Hepatic stellate cell (primary cell): ENCODE results near the gene TTBK2.
"Not testable (repeated sequence)": the region's sequence is repeated elsewhere in the genome, so short reads cannot be mapped to it uniquely, and the experiment has no call there.

Experiments
- DNase-seq: peaks from one replicate; pipeline ENCODE4 v3.0.0; 2011; ENCODE audit warnings: low spot score

Gene TTBK2

GRCh38 chr15:42920519-42921341 lies at the start of gene TTBK2:
TSS of gene TTBK2 (minus strand) at chr15:42920778. CDS start at chr15:42878617, 42,161 bp downstream.
- peak; percentile 91 for DNase-seq

- no peak for DNase-seq
These were observed 43.9 kb upstream of the TTBK2 start for GRCh38 chr15:42964476-42964875.

GRCh38 chr15:42955518-42955917 lies 34.9 kb upstream of the TTBK2 start:
- DNase-seq: peak; percentile 30

- no peak for DNase-seq
These were observed 33.7 kb upstream of the TTBK2 start for GRCh38 chr15:42954291-42954690.

- not testable (repeated sequence) for DNase-seq
These were observed 28.3 kb upstream of the TTBK2 start for GRCh38 chr15:42948898-42949297.

- no peak for DNase-seq
These were observed 19.9 kb upstream of the TTBK2 start for GRCh38 chr15:42940527-42940926.

GRCh38 chr15:42939841-42940240 lies 19.3 kb upstream of the TTBK2 start:
- no peak for DNase-seq

- DNase-seq: no peak
These were observed 16.6 kb upstream of the TTBK2 start for GRCh38 chr15:42937143-42937542.

- no peak for DNase-seq
These were observed 13.5 kb upstream of the TTBK2 start for GRCh38 chr15:42933886-42934667.

- no peak for DNase-seq
These were observed 12.4 kb upstream of the TTBK2 start for GRCh38 chr15:42932833-42933515.

GRCh38 chr15:42931702-42932486 lies 11.3 kb upstream of the TTBK2 start:
- no peak for DNase-seq

GRCh38 chr15:42929306-42929848 lies 8.8 kb upstream of the TTBK2 start:
- peak; percentile 12 for DNase-seq

GRCh38 chr15:42921342-42921731 lies 759 bp upstream of the TTBK2 start:
- DNase-seq: no peak

GRCh38 chr15:42919799-42920518 lies 619 bp downstream of the TTBK2 start:
- peak; percentile 17 for DNase-seq

GRCh38 chr15:42919308-42919707 lies 1.3 kb downstream of the TTBK2 start:
- DNase-seq: no peak

- no peak for DNase-seq
These were observed 2.5 kb downstream of the TTBK2 start for GRCh38 chr15:42918047-42918446.

GRCh38 chr15:42915654-42916315 lies 4.8 kb downstream of the TTBK2 start:
- DNase-seq: no peak

GRCh38 chr15:42914728-42915497 lies 5.7 kb downstream of the TTBK2 start:
- DNase-seq: no peak

- no peak for DNase-seq
These were observed 9.5 kb downstream of the TTBK2 start for GRCh38 chr15:42911058-42911592.
